DOHH2 (cell line): ENCODE measurements around the gene DPP7.
A peak's percentile ranks its signal among the peaks of the same experiment; 100 is the strongest.

Experiments used
- H3F3A ChIP-seq: fragments of 200-600 bp; sonication (generic), shearing (Covaris generic); 2 replicates; pipeline ENCODE4 v1.6.0; 2016; ENCODE audit warnings: antibody characterized with exemption, mild to moderate bottlenecking; ENCODE audit not compliant: control insufficient read depth, insufficient read depth
- H3K27ac ChIP-seq: fragments of 200-600 bp; sonication (generic); 2 replicates; pipeline ENCODE4 v1.5.1; 2014; ENCODE audit warnings: low read depth, mild to moderate bottlenecking, low read length, moderate library complexity
- H3K27me3 ChIP-seq: fragments of 200-600 bp; sonication (generic); 2 replicates; pipeline ENCODE4 v1.6.1; 2014; ENCODE audit warnings: mild to moderate bottlenecking, low read length, mixed read lengths; ENCODE audit not compliant: control insufficient read depth
- H3K36me3 ChIP-seq: fragments of 200-600 bp; sonication (generic); 2 replicates; pipeline ENCODE4 v1.6.1; 2014; ENCODE audit warnings: mild to moderate bottlenecking, low read length, moderate library complexity, mixed read lengths; ENCODE audit not compliant: control insufficient read depth
- H3K4me1 ChIP-seq: fragments of 200-600 bp; sonication (generic); 2 replicates; pipeline ENCODE4 v1.6.1; 2014; ENCODE audit warnings: mild to moderate bottlenecking, low read length, mixed read lengths; ENCODE audit not compliant: control insufficient read depth
- H3K4me2 ChIP-seq: fragments of 200-600 bp; sonication (generic); 2 replicates; pipeline ENCODE4 v1.6.0; 2014; ENCODE audit warnings: mild to moderate bottlenecking, low read length, moderate library complexity
- H3K4me3 ChIP-seq: fragments of 200-600 bp; sonication (generic); 2 replicates; pipeline ENCODE4 v1.5.1; 2014; ENCODE audit warnings: mild to moderate bottlenecking, low read length, mixed read lengths
- H3K79me2 ChIP-seq: fragments of 200-600 bp; sonication (generic); 2 replicates; pipeline ENCODE4 v1.6.1; 2014; ENCODE audit warnings: mild to moderate bottlenecking, low read length, mixed read lengths; ENCODE audit not compliant: control insufficient read depth
- H3K9me2 ChIP-seq: fragments of 200-600 bp; sonication (generic); replicated peaks from 2 replicates; pipeline ENCODE4 v1.6.1; 2014; ENCODE audit warnings: mild to moderate bottlenecking, low read length, mixed read lengths; ENCODE audit not compliant: control insufficient read depth
- H3K9me3 ChIP-seq: fragments of 200-600 bp; sonication (generic); 2 replicates; pipeline ENCODE4 v1.6.1; 2014; ENCODE audit warnings: antibody characterized with exemption, low read length, mixed read lengths; ENCODE audit not compliant: control insufficient read depth, insufficient read depth
- H4K20me1 ChIP-seq: fragments of 200-600 bp; sonication (generic); 2 replicates; pipeline ENCODE4 v1.6.0; 2014; ENCODE audit warnings: low read depth, mild to moderate bottlenecking, antibody characterized with exemption, low read length, moderate library complexity; ENCODE audit not compliant: control insufficient read depth, insufficient read depth
- CTCF ChIP-seq: fragments of 200-600 bp; sonication (generic); IDR thresholded peaks from one replicate; pipeline ENCODE4 v1.5.1; 2014; ENCODE audit warnings: antibody characterized with exemption, mild to moderate bottlenecking, low read depth, low read length; ENCODE audit not compliant: poor library complexity, severe bottlenecking
- EZH2phosphoT487 ChIP-seq: fragments of 200-600 bp; sonication (generic); IDR thresholded peaks from 2 replicates; pipeline ENCODE4 v1.6.1; 2017; ENCODE audit warnings: borderline replicate concordance, mild to moderate bottlenecking, antibody characterized with exemption, low read length, moderate library complexity, mixed read lengths

The DPP7 gene

GRCh38 chr9:137080260-137081122 lies 34.0 kb downstream of the DPP7 start:
- H3K9me2 ChIP-seq, result no peaks in the 10 kb centered on the region
- peaks cover 19% of the 10 kb centered on the region for H3K4me1 ChIP-seq
- no peak overlapping the region for H3K4me2 ChIP-seq
- TF ChIP-seq EZH2phosphoT487, result no peak
- TF ChIP-seq CTCF, result no peak
- 0 out of 2 replicates have a peak, but pooled peaks cover 10% of the 10 kb centered on the region for H4K20me1 ChIP-seq
- peaks cover 4% of the 10 kb centered on the region; the same call in 1 of the 2 replicates for H3F3A ChIP-seq
- peaks cover 8% of the 10 kb centered on the region for H3K79me2 ChIP-seq
- H3K27ac ChIP-seq, result no peak overlapping the region
- H3K36me3 ChIP-seq, result peaks cover 42% of the 10 kb centered on the region
- no peaks in the 10 kb centered on the region for H3K27me3 ChIP-seq
- no peaks in the 10 kb centered on the region for H3K9me3 ChIP-seq
- no peak overlapping the region for H3K4me3 ChIP-seq

GRCh38 chr9:137079401-137079787 lies 35.1 kb downstream of the DPP7 start:
- TF ChIP-seq CTCF, result no peak
- no peak for TF ChIP-seq EZH2phosphoT487
- Histone ChIP-seq H3K4me3 (no peak overlapping the region), H3K4me2 (no peak overlapping the region), H4K20me1 (0 out of 2 replicates have a peak, but pooled peaks cover 10% of the 10 kb centered on the region), H3K9me3 (no peaks in the 10 kb centered on the region), H3K27me3 (no peaks in the 10 kb centered on the region), H3F3A (peaks cover 6% of the 10 kb centered on the region; the same call in 1 of the 2 replicates), H3K36me3 (peaks cover 42% of the 10 kb centered on the region), H3K4me1 (peaks cover 25% of the 10 kb centered on the region), H3K9me2 (no peaks in the 10 kb centered on the region), H3K79me2 (peaks cover 7% of the 10 kb centered on the region), H3K27ac (no peak overlapping the region)

- H3K4me2 ChIP-seq, result peak overlapping the region; percentile 95
- no peaks in the 10 kb centered on the region for H3K9me2 ChIP-seq
- peaks cover 26% of the 10 kb centered on the region for H3K4me1 ChIP-seq
- H3K79me2 ChIP-seq, result peaks cover 7% of the 10 kb centered on the region
- no peaks in the 10 kb centered on the region for H3K9me3 ChIP-seq
- peaks cover 6% of the 10 kb centered on the region; the same call in 1 of the 2 replicates for H3F3A ChIP-seq
- peaks cover 42% of the 10 kb centered on the region for H3K36me3 ChIP-seq
- no peaks in the 10 kb centered on the region for H3K27me3 ChIP-seq
- H4K20me1 ChIP-seq, result 0 out of 2 replicates have a peak, but pooled peaks cover 10% of the 10 kb centered on the region
- H3K4me3 ChIP-seq, result peak overlapping the region; percentile 88
- H3K27ac ChIP-seq, result no peak overlapping the region
- TF ChIP-seq EZH2phosphoT487, result no peak
- TF ChIP-seq CTCF, result no peak
These were observed 35.7 kb downstream of the DPP7 start for GRCh38 chr9:137078701-137079400.
